SH-SY5Y (cell line): Measurements from ENCODE around the gene GALNTL6.

ENCODE experiments used
- GATA2 ChIP-seq: IDR thresholded peaks from 2 replicates; pipeline ENCODE4 v1.6.1; 2011; ENCODE audit warnings: mild to moderate bottlenecking, low read depth, low read length
- GATA3 ChIP-seq: IDR thresholded peaks from 2 replicates; pipeline ENCODE4 v1.6.1; 2011; ENCODE audit warnings: low read depth, mild to moderate bottlenecking, low read length, moderate library complexity

DNA sequence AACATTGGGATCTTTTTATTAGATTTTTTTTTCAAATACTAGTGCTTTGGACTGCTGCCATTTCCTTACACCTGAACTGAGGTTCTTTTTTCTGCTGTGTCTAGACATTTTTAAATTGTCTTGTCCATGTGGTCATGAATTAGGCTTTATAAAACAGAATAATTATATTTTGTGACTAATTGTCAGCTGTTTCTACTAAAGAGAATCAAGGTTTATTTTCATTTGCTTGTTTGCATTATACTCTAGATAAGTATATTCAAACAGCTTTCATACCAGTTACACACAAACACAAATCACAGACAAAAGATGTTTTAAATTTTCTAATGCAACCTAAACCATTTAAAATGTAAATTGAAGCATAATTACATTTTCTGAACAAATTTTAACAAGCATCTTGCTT lies 194.7 kb downstream of the GALNTL6 start:
- TF ChIP-seq GATA2 (no peak), GATA3 (no peak)
